NCI-H1048 (cell line): ENCODE results near the gene CACNA1H.
"Not testable (repeated sequence)": the region's sequence is repeated elsewhere in the genome, so short reads cannot be mapped to it uniquely, and the experiment has no call there.

Source experiments
- DNase-seq: peaks from one replicate; lab custom pipeline; 2025; lab: John Stamatoyannopoulos, UW

The CACNA1H gene

GRCh38 chr16:1228227-1228626, 75.3 kb downstream of the CACNA1H start:
- DNase-seq = not testable (repeated sequence)

GRCh38 chr16:1229476-1229875, 76.6 kb downstream of the CACNA1H start:
- not testable (repeated sequence) for DNase-seq

DNA sequence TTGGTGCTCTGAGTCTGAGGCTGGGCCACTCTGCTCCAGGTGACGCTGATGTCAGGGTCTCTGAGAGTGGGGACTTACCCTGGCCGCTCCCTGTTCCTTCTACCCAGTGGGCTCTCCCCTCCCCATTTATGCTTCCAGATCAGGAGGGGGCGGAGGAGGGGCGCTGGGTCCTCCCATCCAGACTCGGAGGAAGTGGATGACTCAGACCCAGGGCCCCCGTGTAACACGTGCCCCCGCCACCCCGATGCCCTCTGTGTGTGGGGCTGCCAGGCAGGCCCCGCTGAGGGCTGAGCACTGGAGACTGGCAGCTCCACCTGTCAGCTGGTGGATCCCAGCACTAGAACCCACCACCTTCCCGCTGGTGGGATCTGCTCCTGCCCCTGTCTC, 77.2 kb downstream of the CACNA1H start, which contains the start of gene TPSB2:
Gene TPSB2, minus strand, starts transcription at position 101 of the 387 bp plus-strand sequence. CDS start 233 bp downstream, outside the sequence.
- DNase-seq = not testable (repeated sequence)

- DNase-seq = not testable (repeated sequence)
Measured at GRCh38 chr16:1230471-1231212, 77.7 kb downstream of the CACNA1H start.

- DNase-seq = not testable (repeated sequence)
Measured at GRCh38 chr16:1231301-1231700, 78.4 kb downstream of the CACNA1H start.

- not testable (repeated sequence) for DNase-seq
Measured at GRCh38 chr16:1232049-1232748, 79.3 kb downstream of the CACNA1H start.

DNA sequence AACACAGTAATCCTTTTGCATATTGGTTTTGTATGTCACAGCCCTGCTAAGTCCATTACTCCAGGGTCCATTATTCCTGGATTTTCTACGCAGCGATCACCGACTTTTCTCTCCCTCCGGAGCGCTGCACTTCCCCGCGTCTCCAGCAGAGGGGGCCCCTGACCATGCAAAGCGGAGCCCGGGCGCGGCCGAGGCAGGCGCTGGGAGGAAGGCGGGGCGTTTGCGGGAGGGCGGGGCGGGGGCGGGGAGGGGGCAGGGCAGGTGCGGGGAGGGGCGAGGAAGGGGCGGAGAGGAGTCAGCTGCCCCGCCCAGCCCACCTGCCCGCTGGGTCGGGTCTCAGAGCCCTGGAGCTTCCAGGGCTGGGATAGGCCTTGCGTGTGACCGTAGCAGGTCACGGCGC, 83.8 kb downstream of the CACNA1H start:
- DNase-seq = not testable (repeated sequence)

DNA sequence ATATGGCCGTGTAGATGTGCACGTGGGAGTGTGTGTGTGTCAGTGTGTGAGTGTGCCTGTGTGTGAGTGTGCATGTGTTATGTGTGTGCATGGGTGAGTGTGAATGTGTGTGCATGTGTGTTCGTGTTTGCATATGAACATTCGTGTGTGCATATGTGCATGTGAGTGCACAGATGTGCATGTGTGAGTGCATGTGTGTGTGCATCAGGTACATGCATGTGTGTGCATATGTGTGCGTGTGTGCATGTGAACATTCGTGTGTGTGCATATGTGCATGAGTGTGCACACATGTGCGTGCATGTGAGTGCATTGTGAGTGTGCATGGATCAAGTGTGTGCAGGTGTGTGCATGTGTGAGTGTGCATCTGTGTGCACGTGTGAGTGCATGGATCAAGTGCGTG, 85.1 kb downstream of the CACNA1H start:
- DNase-seq = no peak

GRCh38 chr16:1238909-1239308, 86.0 kb downstream of the CACNA1H start:
- not testable (repeated sequence) for DNase-seq

DNA sequence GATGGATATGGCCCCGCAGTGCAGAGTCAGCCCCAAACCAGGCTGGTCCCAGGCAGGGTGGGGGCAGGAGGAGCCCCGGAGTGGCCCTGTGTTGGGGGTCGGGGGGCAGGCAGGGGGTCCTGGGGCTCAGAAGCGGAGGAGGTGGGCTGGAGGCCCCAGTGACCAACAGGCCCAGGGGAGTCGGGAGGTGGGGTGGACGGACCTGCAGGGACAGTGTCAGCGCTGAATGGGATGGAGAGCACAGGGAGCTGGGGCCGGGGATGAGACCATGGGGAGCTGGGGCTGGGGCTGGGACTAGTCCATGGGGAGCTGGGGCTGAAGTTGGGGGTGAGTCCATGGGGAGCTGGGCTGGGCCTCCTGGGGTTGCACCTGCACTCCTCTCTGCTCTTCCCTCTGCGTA, 86.7 kb downstream of the CACNA1H start:
- not testable (repeated sequence) for DNase-seq

DNA sequence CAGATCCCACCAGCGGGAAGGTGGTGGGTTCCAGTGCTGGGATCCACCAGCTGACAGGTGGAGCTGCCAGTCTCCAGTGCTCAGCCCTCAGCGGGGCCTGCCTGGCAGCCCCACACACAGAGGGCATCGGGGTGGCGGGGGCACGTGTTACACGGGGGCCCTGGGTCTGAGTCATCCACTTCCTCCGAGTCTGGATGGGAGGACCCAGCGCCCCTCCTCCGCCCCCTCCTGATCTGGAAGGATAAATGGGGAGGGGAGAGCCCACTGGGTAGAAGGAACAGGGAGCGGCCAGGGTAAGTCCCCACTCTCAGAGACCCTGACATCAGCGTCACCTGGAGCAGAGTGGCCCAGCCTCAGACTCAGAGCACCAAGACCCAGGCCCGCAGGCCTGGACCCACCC, 87.5 kb downstream of the CACNA1H start, which contains the start of gene TPSAB1:
Gene TPSAB1, plus strand, starts transcription at position 270 of the 400 bp plus-strand sequence. CDS start 234 bp downstream, outside the sequence.
- not testable (repeated sequence) for DNase-seq

DNA sequence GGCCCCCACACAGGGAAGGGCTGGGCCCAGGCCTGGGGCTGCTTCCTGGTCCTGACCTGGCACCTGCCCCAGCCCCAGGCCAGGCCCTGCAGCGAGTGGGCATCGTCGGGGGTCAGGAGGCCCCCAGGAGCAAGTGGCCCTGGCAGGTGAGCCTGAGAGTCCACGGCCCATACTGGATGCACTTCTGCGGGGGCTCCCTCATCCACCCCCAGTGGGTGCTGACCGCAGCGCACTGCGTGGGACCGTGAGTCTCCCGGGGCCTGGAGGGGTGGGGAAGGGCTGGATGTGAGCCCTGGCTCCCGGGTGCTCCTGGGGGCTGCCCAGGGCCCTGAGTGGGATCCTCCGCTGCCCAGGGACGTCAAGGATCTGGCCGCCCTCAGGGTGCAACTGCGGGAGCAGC, 88.2 kb downstream of the CACNA1H start:
- DNase-seq = not testable (repeated sequence)

DNA sequence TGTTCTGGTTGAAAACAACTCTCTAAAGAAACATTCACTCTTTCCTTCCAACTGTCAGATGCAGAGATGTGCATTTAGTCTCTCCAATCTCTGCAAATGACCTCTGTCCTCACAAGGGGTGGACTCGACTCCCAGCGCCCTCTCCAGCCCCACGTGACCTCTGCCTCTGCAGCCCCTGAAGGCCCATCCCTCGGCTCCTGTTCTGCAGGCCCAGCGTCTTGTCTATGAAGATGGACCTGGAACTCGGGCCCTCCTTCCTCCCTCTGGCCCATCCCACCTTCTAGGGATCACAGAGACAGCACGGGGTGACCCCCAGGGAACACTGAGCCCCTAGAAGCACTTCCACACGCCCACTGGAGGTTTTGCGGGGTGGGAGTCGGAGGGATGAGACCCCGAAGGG, 90.5 kb downstream of the CACNA1H start:
- not testable (repeated sequence) for DNase-seq

- not testable (repeated sequence) for DNase-seq
Measured at GRCh38 chr16:1243907-1244850, 91.3 kb downstream of the CACNA1H start.

DNA sequence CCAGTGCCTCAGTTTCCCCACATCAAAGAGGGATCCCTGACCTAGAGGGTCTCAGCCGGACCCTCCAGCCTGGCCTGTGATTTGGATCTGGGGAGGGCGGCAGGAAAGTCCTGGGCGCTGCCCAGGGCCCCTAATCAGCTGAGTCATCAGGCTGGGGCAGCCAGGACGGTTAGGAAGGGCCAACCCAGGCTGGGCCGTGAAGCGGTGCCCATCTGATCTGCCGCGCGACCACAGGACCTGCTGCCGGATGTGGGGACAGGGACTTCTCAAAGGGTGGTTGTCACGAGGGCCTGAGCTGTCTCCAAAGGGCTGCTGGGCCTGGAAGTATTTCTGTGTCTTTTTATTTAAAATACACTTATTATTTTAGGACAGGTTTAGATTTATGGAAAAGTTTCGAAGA, 92.0 kb downstream of the CACNA1H start:
- DNase-seq = no peak

DNA sequence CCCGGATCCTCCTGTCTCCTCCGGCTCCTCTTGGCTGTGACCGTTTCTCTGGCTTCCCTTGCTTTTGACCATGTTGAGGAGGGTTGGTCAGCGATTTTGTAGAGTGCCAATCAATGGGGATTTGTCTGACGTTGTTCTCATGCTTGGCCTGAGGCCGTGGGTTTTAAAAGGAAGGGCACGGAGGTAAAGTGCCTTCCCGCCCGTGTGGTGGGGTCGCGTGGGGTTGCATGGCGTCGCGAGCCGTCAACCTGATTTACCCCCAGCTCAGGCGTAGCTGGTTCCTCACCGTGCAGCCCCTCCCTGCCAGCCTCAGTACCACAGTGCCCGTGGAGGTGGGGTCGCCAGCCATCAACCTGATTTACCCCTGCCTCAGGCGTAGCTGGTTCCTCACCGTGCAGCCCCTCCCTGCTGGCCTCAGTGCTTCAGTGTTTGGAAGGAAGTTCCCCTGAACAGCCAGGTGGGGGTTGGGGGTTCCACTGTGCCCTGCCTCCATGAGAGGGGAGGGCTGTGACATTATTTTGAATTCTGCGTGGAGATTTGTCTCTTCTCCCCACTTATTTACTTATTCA, 92.6 kb downstream of the CACNA1H start:
- DNase-seq = no peak

- DNase-seq = not testable (repeated sequence)
Measured at GRCh38 chr16:1247903-1248537, 95.1 kb downstream of the CACNA1H start.

DNA sequence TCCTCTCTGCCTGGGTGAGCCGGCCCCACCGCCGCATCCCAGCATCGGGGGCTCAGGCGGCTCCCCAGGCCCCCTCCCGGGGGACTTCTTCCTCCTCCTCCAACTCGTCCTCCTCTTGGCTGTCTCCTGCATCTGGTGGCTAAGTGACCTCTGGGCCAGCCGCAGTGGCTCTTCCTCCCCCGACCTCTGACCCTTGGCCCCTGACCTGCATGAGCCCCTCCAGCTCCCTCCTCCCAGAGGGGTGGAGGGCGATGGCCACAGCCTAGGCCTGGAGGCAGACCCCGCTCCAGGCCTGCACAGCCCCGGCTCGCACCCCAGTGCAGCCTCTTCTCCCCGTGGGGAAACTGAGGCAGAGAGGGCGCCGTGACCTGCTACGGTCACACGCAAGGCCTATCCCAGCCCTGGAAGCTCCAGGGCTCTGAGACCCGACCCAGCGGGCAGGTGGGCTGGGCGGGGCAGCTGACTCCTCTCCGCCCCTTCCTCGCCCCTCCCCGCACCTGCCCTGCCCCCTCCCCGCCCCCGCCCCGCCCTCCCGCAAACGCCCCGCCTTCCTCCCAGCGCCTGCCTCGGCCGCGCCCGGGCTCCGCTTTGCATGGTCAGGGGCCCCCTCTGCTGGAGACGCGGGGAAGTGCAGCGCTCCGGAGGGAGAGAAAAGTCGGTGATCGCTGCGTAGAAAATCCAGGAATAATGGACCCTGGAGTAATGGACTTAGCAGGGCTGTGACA, 96.3 kb downstream of the CACNA1H start:
- not testable (repeated sequence) for DNase-seq

DNA sequence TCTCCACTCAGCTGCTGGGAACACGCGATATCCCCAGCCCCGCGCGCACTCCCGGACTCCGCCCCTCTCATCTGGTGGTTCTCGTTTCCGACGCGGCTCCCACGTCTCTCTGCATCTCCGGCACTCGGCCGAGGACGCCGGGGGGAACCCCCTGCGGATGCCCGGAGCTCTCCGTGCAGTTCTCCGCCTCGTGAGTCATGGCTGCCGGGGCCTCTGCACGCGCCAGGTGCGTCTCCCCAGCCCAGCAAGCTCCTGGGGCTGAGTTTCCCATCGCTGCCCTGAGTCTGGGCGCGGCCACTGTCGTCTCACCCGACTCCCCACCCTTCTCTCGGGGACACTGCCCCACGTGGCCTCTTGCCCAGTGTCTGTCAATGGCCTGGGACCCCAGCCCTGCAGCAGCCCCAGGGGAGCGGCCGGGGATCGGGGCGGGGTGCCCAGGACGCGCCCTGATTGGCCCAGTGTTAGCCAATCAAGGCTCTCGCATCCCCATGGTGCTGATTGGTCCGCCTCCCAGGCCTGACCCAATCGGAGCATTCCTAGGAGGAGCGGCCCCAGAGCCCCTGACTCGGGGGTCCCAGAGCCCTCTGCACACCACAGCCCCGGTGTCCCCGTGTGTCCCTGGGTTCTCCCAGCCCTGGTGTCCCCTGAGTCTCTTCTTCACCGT, 100.9 kb downstream of the CACNA1H start:
- not testable (repeated sequence) for DNase-seq

DNA sequence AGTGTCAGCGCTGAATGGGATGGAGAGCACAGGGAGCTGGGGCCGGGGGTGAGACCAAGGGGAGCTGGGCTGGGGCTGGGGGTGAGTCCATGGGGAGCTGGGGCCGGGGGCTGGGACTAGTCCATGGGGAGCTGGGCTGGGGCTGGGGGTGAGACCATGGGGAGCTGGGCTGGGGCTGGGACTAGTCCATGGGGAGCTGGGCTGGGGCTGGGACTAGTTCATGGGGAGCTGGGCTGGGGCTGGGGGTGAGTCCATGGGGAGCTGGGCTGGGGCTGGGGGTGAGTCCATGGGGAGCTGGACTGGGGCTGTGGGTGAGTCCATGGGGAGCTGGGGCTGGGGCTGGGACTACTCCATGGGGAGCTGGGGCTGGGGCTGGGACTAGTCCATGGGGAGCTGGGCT, 101.9 kb downstream of the CACNA1H start:
- not testable (repeated sequence) for DNase-seq
